CD4-positive, alpha-beta T cell treated with Interleukin-4 for 1 hour (primary cell): ENCODE results near the gene RHEBL1.
A peak's percentile ranks its signal among the peaks of the same experiment; 100 is the strongest.

ENCODE experiments used
- DNase-seq, 2 donors: peaks; one replicate each; pipeline ENCODE4 v3.0.0-alpha.2; 2020 to 2022

RHEBL1 gene

GRCh38 chr12:49069507-49070346 is at the start of gene RHEBL1:
Gene RHEBL1 (minus strand): TSS chr12:49069979. CDS start chr12:49069785, 194 bp downstream.
- DNase-seq: peak; percentile 99

GRCh38 chr12:49111206-49111605 is 41.4 kb upstream of the RHEBL1 start:
- DNase-seq: no peak

- peak; percentile 98 to 99 for DNase-seq
Measured at GRCh38 chr12:49110464-49111155, 40.8 kb upstream of the RHEBL1 start, which contains the start of gene LMBR1L. Gene LMBR1L (minus strand): TSS chr12:49110847. CDS start chr12:49110555, 292 bp downstream.

- peak in 1 of 2 donors; percentile 24 for DNase-seq
Measured at GRCh38 chr12:49109641-49110463, 40.1 kb upstream of the RHEBL1 start.

GRCh38 chr12:49108958-49109404 is 39.2 kb upstream of the RHEBL1 start:
- peak in 1 of 2 donors; percentile 31 for DNase-seq

- DNase-seq: no peak
Measured at GRCh38 chr12:49105504-49106084, 35.8 kb upstream of the RHEBL1 start.

GRCh38 chr12:49104822-49105221 is 35.0 kb upstream of the RHEBL1 start:
- no peak for DNase-seq

- DNase-seq: no peak
Measured at GRCh38 chr12:49100380-49100779, 30.6 kb upstream of the RHEBL1 start.

GRCh38 chr12:49098703-49099102 is 28.9 kb upstream of the RHEBL1 start:
- DNase-seq: no peak

- peak; percentile 66 to 68 for DNase-seq
Measured at GRCh38 chr12:49098035-49098451, 28.3 kb upstream of the RHEBL1 start.

GRCh38 chr12:49097381-49097780 is 27.6 kb upstream of the RHEBL1 start:
- no peak for DNase-seq

- no peak for DNase-seq
Measured at GRCh38 chr12:49094975-49095365, 25.2 kb upstream of the RHEBL1 start.

GRCh38 chr12:49094160-49094974 is 24.6 kb upstream of the RHEBL1 start, which contains the start of gene DHH:
Gene DHH (minus strand): TSS chr12:49094801. CDS start chr12:49094512, 289 bp downstream.
- no peak for DNase-seq

- DNase-seq: no peak
Measured at GRCh38 chr12:49093792-49094159, 24.0 kb upstream of the RHEBL1 start.

GRCh38 chr12:49092816-49093406 is 23.1 kb upstream of the RHEBL1 start:
- no peak for DNase-seq

GRCh38 chr12:49092086-49092815 is 22.5 kb upstream of the RHEBL1 start:
- peak; percentile 61 to 63 for DNase-seq

- DNase-seq: no peak
Measured at GRCh38 chr12:49091836-49092085, 22.0 kb upstream of the RHEBL1 start.

GRCh38 chr12:49091056-49091835 is 21.5 kb upstream of the RHEBL1 start:
- DNase-seq: no peak

GRCh38 chr12:49089821-49090773 is 20.3 kb upstream of the RHEBL1 start:
- DNase-seq: peak; percentile 32 to 33
